ENCODE results near the gene TMEM229B. TPM values are rescaled to one million over a fixed set of nuclear protein-coding genes. Genes with fewer than 3 reads are reported as not detected.

TMEM229B gene
- polyA plus RNA-seq, 1 of the 3 experiments (the other 2 are of a cell fraction), result 0.16 TPM

GRCh38 chr14:67510836-67511235 is 22.3 kb upstream of the TMEM229B start:
- no peaks in the 10 kb centered on the region for H4K20me1 ChIP-seq (ENCODE audit: insufficient read depth)
- H3K27ac ChIP-seq (ENCODE audit: low read depth in 2 of 2, low read length in 1 of 2), result no peak overlapping the region
- TF ChIP-seq RCOR1 (IDR thresholded peaks at IDR 0.05; ENCODE audit: low read length) (no peak), POLR2AphosphoS5 (IDR thresholded peaks at IDR 0.05; ENCODE audit: low read depth, low read length) (no peak), TEAD4 (IDR thresholded peaks at IDR 0.05; ENCODE audit: borderline replicate concordance, insufficient read depth) (no peak), EZH2phosphoT487 (IDR thresholded peaks at IDR 0.05; ENCODE audit: borderline replicate concordance, low read depth) (no peak), PBX3 (IDR thresholded peaks at IDR 0.05) (no peak), GATA2 (CRISPR knock-in tag; IDR thresholded peaks at IDR 0.05) (no peak), CTCF (IDR thresholded peaks at IDR 0.05) (no peak), TAF1 (IDR thresholded peaks at IDR 0.05; ENCODE audit: borderline replicate concordance, low read depth, low read length) (no peak), CHD2 (IDR thresholded peaks at IDR 0.05; ENCODE audit: low read length, partially characterized antibody) (no peak), SMC3 (IDR thresholded peaks at IDR 0.05; ENCODE audit: low read depth, low read length) (no peak), IRF3 (IDR thresholded peaks at IDR 0.05; ENCODE audit: low read depth, low read length) (no peak), MAX (IDR thresholded peaks at IDR 0.05; ENCODE audit: low read depth) (no peak), ZBTB33 (IDR thresholded peaks at IDR 0.05; ENCODE audit: borderline replicate concordance, low read depth) (no peak), SIN3A (IDR thresholded peaks at IDR 0.05; ENCODE audit: borderline replicate concordance, low read depth, low read length) (no peak), JUND (IDR thresholded peaks at IDR 0.05) (no peak), RFX5 (IDR thresholded peaks at IDR 0.05; ENCODE audit: low read length) (no peak), ELF1 (IDR thresholded peaks at IDR 0.05) (no peak)
- H3K9ac ChIP-seq, result no peak overlapping the region
- no peak overlapping the region for H2AFZ ChIP-seq (ENCODE audit: low read depth)
- peaks cover 0 to 18% of the 10 kb centered on the region in 2 experiments; a peak in 2 of 4 replicates for H3K4me1 ChIP-seq (ENCODE audit: control insufficient read depth in 1 of 2, insufficient read depth in 2 of 2, low read depth in 1 of 2, low read length in 1 of 2)
- no peaks in the 10 kb centered on the region for H3F3A ChIP-seq (replicated peaks; ENCODE audit: insufficient read depth)
- H3K4me2 ChIP-seq, result no peak overlapping the region
- ChIA-PET POLR2A (no interaction called here), CTCF (interaction anchor here (0.8 to 10.1 kb wide), 6 partner anchors 16 to 193 kb away, joined by 3 to 94 read pairs (median 7); no protein-coding TSS in a partner anchor)
- no peak overlapping the region for H3K4me3 ChIP-seq (ENCODE audit: low read depth in 2 of 2, low read length in 1 of 2)
- H3K27me3 ChIP-seq (ENCODE audit: insufficient read depth), result no peaks in the 10 kb centered on the region
- no peaks in the 10 kb centered on the region for H3K9me2 ChIP-seq
- 63% methylated on average over 3 of the region's 3 CpGs for WGBS (ENCODE audit: low lambda C conversion rate)
- no peaks in the 10 kb centered on the region for H3K9me3 ChIP-seq
- no peak for DNase-seq
- no peaks in the 10 kb centered on the region for H3K79me2 ChIP-seq (ENCODE audit: insufficient read depth)
- H3K36me3 ChIP-seq (replicated peaks in 1 of 2; ENCODE audit: control insufficient read depth in 1 of 2, insufficient read depth in 2 of 2, low read length in 1 of 2), result no peaks in the 10 kb centered on the region

All from SK-N-SH (cell line).